ENCODE measurements around the gene VCX2. TPM values are rescaled to one million over a fixed set of nuclear protein-coding genes. Genes with fewer than 3 reads are reported as not detected.

The VCX2 gene
- total and polyA plus RNA-seq, 2 donors (not counting 3 experiments of a cell fraction or from before 2014, with no cell fraction given): not detected

DNA sequence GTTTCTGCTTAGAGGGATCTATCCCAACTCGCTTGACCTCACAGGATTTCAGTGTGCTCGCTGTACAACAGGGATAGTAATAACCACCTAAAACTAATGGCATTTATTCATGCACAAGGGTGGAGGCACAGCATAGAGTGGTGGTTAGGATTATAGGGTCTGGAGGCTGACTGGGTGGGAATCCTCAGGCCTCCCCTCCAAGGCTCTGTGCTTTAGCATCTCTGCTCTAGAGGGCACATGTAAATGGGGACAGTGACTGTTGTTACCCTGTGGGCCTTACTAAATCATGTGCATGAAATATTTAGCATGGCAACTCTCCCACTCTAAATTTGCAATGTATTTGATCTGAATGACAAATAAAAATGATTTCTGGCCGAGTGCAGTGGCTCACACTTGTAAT is 29.2 kb downstream of the VCX2 start:
- POLR2A ChIA-PET: no interaction called here
- dilution Hi-C loops (cut with MboI; ENCODE audit: extremely low pct_ligation_motif_present, low sequenced_read_pairs) (no loop called here), intact Hi-C loops (cut with micrococcal nuclease) (no loop called here)
- no peaks in the 10 kb centered on the region for H3K9me1 ChIP-seq (replicated peaks; ENCODE audit: control insufficient read depth, extremely low read depth, insufficient read depth, low read length)
- H3K27ac ChIP-seq (ENCODE audit: insufficient read depth, low read depth, low read length): no peak overlapping the region
- TF ChIP-seq FOS (IDR thresholded peaks at IDR 0.05; ENCODE audit: borderline replicate concordance, insufficient read depth, low read length): no peak
- no peak for TF ChIP-seq POLR2AphosphoS5 (IDR thresholded peaks at IDR 0.05; ENCODE audit: insufficient read depth, low read depth, low read length)
- TF ChIP-seq JUN (IDR thresholded peaks at IDR 0.05; ENCODE audit: borderline replicate concordance, insufficient read depth, insufficient read length, low read depth): no peak
- TF ChIP-seq EZH2 (IDR thresholded peaks at IDR 0.05; ENCODE audit: borderline replicate concordance, low read depth, low read length, severe bottlenecking): no peak
- no peak for TF ChIP-seq POLR2A (IDR thresholded peaks at IDR 0.05; ENCODE audit: low read depth, low read length)
- TF ChIP-seq, protein P1, sequence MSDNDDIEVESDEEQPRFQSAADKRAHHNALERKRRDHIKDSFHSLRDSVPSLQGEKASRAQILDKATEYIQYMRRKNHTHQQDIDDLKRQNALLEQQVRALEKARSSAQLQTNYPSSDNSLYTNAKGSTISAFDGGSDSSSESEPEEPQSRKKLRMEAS (IDR thresholded peaks at IDR 0.05; ENCODE audit: insufficient read depth, insufficient read length): no peak
- TF ChIP-seq, protein P2, sequence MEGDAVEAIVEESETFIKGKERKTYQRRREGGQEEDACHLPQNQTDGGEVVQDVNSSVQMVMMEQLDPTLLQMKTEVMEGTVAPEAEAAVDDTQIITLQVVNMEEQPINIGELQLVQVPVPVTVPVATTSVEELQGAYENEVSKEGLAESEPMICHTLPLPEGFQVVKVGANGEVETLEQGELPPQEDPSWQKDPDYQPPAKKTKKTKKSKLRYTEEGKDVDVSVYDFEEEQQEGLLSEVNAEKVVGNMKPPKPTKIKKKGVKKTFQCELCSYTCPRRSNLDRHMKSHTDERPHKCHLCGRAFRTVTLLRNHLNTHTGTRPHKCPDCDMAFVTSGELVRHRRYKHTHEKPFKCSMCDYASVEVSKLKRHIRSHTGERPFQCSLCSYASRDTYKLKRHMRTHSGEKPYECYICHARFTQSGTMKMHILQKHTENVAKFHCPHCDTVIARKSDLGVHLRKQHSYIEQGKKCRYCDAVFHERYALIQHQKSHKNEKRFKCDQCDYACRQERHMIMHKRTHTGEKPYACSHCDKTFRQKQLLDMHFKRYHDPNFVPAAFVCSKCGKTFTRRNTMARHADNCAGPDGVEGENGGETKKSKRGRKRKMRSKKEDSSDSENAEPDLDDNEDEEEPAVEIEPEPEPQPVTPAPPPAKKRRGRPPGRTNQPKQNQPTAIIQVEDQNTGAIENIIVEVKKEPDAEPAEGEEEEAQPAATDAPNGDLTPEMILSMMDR (IDR thresholded peaks at IDR 0.05; ENCODE audit: extremely low read depth in 1 of 2, insufficient read depth in 1 of 2, low read depth in 1 of 2, low read length in 2 of 2): no peak
- H3K4me1 ChIP-seq (ENCODE audit: control insufficient read depth, extremely low read depth, insufficient read depth, low read length): no peaks in the 10 kb centered on the region
- no peak overlapping the region for H3K9ac ChIP-seq (replicated peaks; ENCODE audit: extremely low read depth, insufficient read depth, low read length)
- H2AFZ ChIP-seq (ENCODE audit: low read depth, low read length): no peak overlapping the region
- no TSS peak for BruUV-seq (replicated peaks)
- no peaks in the 10 kb centered on the region for H3K79me2 ChIP-seq (ENCODE audit: control insufficient read depth, insufficient read depth, low read length)
- H3K36me3 ChIP-seq (ENCODE audit: control insufficient read depth in 2 of 2, extremely low read depth in 1 of 2, insufficient read depth in 2 of 2, low read length in 2 of 2): no peaks in the 10 kb centered on the region
- no peaks in the 10 kb centered on the region for H3K9me3 ChIP-seq (replicated peaks; ENCODE audit: control insufficient read depth, insufficient read depth, low read length)
- no peak overlapping the region for H3K4me2 ChIP-seq (ENCODE audit: insufficient read depth, low read length)
- no peak for DNase-seq (ENCODE audit: low read depth, low spot score)
- no peak overlapping the region for H3K4me3 ChIP-seq (replicated peaks in 1 of 3; ENCODE audit: insufficient read depth in 1 of 3, low read depth in 1 of 3, low read length in 3 of 3)
- no peaks in the 10 kb centered on the region for H4K20me1 ChIP-seq (replicated peaks; ENCODE audit: control insufficient read depth, extremely low read depth, insufficient read depth, low read length)
- CTCF ChIA-PET: no interaction called here
- no peak for FAIRE-seq
- no peaks in the 10 kb centered on the region for H3K27me3 ChIP-seq (ENCODE audit: control insufficient read depth in 2 of 2, insufficient read depth in 2 of 2, low read length in 2 of 2)

All from endothelial cell of umbilical vein (primary cell).